Inferior parietal cortex (tissue), 1 donor: ENCODE measurements around the gene DNAJC18.

Source experiments
- DNase-seq: peaks from one replicate; pipeline ENCODE4 v3.0.0-alpha.2; 2016; ENCODE audit errors: extremely low spot score

DNAJC18 gene

DNA sequence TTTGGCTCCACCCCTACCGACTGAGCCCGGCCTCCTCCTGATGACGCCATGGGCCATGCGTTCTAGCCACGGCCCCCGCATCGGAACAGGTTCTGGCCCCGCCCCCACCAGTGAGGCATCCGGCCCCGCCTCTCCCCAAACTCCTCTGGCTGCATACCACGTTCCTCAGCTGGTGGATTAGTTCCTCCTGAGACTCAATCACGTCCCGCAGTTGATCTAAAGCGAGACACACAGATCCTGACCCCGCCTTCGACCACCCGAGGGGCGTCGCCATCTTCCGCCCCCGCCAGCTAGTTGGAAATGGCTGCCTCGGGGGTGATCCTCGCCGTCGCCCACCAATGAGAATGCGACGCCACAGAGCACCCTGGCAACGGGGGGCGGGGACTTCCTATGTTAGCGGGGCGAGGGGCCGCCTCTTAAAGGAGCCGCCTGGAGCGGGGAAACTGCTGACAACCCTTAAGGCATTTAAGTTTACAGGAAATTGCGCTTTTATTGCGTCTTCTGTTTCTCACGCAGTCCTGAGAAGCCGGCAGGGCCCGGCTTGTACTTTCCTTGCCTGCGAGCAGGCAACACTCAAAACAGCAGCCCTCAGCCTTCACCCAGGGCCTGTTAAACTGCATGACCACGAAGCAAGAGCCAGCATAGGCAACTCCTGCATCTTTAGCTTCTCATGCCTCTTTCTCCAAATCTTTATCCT, 35.4 kb downstream of the DNAJC18 start, which contains the start of gene SPATA24:
Gene SPATA24 (minus strand): TSS at position 303 of the 697 bp plus-strand sequence. CDS start 29 bp downstream, at position 274.
- DNase-seq: peak; percentile 98

DNA sequence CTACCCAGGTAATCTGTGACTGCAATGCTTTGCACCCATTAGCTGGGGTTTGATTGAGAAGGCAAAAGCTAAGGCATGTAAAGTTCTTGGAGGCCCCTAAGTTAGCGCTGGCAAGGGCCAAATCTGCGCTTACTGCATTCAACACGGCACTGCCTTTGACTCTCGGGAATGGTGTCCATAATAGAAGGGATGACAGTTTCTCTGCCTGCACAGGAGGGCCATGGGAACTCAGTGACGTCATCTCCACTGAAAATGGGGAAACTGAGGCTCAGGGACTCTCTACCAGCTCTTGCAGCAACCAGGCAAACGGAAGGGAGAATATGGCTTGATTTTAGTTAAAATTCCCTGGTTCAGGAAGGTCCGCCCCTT, 35.9 kb downstream of the DNAJC18 start:
- no peak for DNase-seq

DNA sequence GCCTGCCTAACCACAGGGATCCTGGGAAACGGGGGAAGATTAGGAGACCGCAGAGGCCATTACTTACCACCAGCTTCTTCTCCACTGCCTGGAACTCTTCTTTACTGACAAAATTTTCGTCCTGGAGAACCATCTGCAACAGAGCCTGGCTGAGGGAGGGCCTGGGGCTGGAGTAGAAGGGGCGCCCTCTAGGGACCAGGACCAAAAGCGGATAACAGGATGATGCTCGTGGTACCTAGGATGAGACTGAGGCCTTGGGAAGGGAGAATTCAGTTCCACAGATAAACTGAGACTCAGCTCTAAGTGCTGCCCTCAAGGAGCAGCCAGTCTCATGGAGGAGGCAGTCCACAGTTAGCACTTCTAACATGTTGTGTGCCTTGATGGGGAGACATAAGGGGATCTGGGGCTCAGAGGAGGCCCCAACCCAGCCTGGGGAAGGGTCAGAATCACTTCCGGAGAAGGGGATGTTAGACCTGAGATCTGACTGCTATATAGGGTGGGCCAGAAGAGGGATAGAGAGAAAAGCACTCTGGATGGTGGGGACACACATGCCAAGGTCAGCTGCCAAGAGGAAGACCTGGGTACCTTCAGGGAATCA, 36.7 kb downstream of the DNAJC18 start:
- no peak for DNase-seq

DNA sequence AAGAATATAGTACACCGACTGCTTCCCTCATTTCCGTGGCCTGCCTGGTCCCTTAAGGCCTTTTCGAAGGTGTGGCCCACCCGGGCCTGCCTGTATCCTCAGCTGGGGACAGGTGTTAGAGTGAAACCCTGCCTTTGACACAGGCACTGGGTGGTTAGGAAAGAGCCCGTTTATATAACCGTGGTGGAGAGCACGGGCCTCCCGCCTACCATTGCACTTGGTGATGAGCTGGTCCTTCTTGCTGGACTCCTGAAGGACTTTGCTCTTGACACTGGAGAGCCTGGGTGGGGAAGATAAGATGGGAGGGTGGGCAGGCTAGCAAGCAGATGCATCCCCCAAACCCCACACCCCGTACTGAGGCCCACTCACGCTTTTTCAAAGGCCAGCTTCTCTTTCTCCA, 37.8 kb downstream of the DNAJC18 start:
- no peak for DNase-seq

DNA sequence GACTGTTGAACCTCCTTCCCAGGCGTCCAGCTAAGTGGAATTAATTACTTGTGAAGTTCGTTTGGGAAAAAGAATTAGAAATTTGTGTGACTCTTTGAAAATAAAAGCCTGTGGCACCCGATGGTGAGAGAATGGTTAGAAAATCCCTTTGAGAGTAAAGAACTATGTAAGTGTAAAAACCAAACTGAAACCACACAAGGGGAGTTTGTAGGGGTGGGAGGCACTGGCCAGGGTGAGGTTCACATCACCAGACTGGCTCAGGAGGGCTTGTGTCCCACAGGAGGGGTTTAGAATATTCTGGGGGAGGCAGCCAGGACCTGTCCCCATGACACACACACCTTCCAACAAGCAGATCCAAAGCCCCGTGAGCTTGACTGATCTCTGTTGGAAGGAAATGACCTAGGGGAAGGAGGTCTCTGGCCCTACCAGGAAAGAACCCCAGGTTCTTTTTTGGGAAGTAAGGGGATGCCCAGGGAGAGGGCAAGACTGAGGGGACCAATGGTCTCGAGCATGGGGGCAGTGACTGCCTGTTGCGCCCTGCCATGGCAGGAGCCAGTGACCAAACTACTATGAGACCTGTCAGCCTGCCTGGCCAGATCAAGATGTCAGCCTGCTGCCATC, 39.7 kb downstream of the DNAJC18 start:
- DNase-seq: no peak

DNA sequence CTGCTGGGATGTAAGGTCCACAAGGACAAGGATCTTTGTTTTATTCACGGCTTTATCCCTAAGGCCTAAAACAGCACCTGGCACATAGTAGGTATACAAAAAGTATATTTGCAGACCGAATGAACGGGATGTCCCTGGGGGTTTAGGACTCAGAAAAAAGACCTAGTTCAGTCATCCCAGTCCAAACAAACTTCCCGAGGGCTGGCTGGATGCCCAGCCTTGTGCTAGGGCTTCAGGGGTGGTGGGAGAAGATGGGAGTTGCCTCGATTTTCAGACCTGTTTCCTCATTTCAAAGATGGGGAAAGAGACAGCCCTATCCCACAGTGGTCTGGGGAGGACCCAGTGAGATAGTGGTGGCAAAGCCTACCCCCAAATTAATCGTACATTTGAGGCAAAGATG, 41.4 kb downstream of the DNAJC18 start:
- DNase-seq: no peak

DNA sequence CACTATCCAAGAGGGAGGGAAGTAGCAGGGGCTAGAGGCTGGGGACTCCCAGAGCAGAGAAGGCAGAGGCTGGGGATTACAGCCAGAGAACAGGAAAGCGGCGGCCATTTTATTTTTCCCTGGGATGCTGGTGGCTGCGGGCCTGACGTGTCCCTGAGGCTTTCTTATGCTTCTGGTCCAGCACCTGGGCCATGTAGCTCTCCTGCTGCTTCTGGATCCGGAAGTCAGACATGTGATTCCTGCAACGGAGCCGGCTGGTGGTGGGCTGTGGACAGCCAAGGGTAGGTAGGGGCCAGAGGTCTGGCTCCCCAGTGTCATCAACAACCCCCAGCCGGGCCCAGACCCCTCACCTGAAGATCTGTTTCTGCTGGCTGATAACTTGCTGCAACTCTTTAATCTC, 42.6 kb downstream of the DNAJC18 start:
- no peak for DNase-seq

DNA sequence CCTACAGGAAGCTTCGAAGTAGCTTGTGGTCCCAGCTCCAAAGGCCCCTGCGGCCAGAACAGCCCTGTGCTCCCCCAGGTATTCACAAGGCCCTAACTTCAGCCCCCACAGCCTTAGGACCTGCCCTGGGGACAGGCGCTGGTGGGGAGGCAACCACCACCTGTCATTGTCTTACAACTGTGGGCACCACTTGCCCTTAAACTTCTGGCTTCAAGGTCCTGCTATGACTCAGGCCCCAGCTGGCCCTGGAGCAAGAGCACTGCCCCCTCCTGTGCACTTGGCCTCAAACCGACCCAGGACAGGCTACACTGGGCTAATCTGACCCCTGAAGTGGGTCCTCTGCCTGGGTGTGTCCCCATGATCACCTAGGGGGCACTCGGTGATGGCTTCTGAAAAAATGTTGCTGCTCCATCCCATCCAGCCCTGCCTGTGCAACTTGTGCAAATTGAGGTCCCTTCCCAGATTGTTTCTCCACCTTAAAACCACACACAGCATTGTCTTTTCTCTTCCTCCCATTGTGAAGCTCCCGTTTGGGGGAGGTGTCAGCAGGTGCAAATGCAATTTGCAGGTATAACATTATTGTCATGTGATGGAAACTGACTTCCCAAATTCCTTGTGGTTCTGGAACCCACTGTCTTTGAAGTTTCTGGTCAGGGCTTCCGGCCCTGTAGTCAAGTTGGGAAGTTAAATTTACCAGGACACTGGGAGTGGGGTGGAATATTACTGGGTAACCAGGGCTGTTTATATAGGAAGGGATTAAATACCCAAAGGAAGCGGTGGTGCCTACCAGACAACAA, 43.3 kb downstream of the DNAJC18 start:
- no peak for DNase-seq

DNA sequence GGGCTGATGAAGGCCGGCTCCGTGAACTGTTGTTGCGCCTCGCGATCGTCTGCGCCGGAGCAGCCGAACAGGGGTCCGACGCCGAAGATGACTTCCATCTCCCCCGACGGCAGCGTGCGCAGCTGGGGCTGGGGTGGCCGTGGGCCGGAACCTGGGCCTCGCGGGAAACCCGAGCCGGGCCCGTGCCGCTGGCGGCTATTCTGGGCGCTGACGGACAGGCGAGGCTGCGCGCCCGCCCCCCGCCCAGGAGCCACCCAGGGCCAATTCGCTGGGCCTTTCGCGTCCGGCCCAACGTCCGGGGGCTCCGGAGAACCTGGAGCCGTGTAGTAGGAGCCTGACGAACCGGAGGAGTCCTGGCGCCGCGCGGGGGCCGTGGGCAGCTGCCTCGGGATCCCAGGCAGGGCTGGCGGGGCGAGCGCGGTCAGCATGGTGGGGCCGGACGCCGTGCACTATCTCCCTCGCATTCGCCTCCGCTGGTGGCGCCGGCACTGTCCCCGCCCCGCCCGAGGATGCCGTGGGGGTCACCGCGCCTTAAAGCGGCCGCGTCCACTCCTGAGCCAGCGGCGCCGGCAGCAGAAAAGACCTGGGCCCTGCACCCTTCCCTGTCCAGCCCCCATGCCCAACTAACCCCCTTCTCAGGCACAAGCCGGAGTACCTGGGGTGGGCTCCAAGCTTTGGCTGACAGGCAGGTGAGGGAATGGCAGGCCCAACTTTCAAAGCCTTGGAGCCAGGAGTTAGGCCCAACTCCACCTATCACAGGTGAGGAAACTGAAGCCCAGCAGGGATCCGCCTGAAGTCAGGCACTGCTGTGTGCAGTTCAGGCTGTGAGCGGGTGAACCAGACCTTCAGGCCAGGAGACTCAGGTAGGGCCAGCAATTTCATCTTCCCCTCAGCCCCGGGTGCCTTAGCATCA, 44.4 kb downstream of the DNAJC18 start, which contains the start of gene PROB1:
Gene PROB1 (minus strand): TSS at position 451 of the 913 bp plus-strand sequence. CDS start 23 bp downstream, at position 428.
- DNase-seq: no peak

DNA sequence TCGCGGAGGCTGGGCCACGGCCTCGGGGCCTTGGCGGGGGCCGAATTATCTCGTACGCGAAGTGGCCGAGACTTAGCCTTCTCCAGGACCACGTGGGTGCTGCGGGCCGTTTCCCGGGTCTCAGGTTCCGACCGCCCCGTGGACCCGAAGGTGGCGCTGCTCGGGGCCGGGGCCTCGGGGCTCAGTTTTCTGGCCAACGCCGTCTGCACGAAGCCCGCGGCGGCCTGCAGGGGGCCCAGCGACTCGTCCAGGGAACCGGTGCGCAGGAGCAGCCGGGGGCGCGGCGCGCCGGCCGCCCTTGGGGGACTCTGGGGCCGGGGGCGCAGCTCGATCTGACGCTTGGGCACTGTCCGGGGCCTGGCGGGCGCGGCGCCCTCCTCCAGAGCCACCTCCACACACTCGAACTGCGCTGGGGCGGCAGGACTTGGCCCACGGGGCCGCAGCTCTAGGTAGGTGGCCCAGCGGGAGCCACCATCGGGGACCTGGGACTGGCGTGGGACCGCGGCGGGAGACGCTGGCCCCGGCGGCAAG, 45.1 kb downstream of the DNAJC18 start:
- DNase-seq: no peak

DNA sequence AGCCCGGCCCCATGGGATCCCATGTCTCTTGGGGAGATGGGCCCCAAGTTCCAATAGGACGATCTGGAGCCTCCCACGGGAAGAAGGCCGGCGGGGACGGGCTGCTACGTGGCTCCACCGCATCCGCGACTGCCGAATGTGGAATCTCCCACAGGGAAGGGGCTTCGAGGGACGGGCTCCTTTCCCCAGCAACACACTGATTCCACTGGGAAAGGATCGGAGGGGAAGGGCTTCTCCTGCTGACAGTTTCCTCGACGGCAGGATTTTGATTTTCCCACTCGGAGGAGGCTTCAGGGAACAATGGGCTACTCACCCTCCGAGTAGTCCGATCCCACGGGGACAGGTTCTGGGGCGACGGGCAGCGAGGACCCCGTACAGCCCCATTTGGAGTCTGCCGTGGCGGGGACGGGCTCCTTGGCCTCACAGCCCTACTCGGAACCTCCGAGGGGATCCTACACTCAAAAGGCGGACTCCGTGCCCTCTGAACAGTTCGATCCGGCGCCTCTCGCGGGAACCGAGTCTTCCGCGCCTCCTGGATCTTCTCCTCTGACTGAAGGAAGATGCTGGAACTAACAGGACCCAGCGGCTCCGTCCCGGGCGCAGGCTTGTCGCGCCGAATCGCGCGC, 45.7 kb downstream of the DNAJC18 start:
- DNase-seq: no peak

DNA sequence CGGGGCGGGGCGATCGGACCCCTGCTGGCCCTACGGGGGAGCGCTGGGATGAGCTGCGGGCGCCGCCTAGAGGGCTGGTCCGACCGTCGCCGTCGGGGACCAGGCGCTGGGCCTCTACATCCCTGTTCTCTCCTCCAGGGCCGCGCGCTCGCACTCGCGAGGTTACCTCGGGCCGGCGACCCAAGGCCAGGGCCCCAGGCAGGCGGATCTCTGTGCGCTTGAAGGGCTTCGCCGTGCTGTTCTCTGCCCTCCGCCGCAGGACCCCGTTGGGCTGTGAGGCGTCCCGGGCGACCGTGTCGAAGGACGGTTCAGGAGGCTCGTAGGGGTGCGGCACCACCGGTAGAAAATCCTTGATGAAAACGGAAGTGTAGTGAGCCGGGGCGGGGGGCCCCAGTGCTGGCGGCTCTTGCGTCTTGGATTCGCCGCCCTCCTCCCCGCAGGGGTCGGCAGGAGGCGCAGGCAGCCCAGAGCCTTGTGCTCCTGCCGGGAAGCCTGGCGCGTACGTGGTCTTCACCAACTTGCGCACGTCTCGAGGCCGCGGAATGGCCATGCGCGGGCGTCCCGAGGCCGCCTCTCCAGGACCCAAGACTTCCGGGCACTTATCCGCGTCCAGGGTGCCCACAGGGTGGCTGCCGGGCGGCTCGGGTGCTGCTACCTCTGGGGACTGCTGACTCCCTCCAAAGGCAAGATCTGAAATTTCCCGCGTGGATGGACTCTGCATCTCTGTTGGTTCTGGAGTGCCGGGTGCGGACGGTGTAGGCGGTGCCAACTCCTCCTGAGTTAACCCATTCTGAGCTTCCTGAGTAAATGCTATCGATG, 46.4 kb downstream of the DNAJC18 start:
- DNase-seq: no peak

DNA sequence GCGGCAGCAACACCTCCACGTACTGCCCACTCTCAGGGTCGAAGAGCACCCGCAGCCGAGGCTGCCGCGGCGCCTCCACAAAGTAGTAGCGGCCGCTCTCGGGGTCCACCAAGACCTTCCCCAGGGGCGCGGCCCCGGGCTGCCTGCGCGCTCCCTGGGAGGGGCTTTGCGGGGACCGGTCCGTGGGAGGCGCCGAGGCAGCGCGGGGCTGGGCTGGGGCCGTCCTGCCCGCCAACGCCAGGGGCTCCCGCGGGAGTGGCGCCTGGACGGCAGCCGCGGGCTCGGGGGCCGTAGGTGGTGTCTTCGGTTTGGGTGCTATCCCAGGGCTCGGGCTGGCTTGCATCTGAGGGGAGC, 47.0 kb downstream of the DNAJC18 start:
- DNase-seq: no peak

DNA sequence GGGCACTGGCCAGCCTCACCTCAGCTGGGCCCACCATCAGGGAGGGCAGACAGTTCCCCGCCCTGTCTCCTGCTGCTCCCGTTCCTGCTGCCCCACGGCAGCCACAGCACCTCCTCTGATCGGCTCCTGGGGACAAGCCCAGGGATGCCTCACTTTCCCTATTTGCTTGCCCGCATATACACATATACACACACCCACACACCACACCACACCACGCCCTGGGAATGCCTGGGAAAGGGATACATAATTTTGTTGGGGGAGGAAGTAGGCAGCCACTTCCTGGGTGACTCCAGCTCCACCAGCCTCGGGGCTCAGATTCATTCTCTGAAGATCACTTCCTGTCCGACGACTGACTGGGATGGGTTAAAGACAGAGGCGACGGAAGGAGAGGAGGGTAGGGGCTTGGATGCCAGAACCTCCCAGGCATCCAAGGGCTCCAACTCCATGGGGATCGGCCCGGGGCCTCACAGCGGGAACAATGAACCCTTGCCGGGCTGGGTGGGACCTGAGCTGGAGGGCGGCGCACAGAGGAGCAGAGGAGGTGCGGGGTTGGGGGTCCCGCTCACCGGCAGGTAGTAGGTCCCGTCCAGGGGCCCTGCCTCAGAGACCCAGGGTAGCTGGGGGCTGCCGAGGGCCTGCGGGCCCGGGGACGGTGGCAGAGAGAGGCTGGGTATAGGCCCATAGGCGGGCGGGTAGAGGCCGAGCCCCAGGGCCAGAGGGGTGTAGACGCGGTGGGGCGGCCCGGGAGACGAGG, 47.6 kb downstream of the DNAJC18 start:
- no peak for DNase-seq

DNA sequence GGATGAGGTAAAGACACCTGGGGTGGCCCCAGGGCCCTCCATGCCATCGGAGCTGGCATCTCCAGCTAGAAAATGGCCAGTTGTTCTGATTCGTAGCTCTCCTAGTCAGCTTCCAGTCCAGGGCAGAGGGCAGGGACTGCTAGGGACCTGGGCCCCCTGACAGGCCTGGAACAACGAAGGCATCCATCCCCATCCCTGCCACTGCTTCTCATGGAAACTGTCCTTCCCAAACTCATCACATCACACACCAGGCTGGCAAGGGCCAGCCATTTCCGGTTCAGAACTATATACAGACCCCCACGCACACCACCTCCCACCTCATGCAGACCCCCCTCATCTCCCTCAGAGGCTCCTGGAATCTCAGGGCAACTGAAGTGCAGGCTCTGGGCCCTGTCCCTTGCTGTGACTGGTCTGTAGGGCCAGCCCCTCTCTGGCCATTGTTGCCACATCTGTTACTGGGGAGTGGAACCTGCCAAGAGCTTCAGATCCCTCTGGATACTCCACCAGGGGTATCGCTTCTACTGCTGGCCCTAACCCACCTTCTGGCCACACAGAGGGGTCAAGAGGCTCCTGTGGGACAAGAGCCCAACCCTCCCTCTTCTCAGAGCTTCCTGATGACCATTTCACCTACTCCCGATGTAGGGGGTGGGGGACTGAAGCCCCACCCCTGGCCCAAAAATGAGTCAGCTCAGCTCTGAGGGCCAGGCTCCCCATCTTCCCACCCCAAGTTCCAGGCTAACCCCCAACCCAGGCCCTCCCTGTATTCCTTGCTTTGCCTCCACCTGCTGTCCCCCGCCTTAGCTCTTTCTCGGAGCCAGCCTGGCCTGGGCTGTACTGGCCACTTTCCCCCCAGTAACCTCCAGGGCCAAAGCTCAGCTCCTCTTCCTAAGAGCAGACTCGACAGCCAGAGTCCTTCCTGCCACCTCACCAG, 48.4 kb downstream of the DNAJC18 start:
- no peak for DNase-seq

DNA sequence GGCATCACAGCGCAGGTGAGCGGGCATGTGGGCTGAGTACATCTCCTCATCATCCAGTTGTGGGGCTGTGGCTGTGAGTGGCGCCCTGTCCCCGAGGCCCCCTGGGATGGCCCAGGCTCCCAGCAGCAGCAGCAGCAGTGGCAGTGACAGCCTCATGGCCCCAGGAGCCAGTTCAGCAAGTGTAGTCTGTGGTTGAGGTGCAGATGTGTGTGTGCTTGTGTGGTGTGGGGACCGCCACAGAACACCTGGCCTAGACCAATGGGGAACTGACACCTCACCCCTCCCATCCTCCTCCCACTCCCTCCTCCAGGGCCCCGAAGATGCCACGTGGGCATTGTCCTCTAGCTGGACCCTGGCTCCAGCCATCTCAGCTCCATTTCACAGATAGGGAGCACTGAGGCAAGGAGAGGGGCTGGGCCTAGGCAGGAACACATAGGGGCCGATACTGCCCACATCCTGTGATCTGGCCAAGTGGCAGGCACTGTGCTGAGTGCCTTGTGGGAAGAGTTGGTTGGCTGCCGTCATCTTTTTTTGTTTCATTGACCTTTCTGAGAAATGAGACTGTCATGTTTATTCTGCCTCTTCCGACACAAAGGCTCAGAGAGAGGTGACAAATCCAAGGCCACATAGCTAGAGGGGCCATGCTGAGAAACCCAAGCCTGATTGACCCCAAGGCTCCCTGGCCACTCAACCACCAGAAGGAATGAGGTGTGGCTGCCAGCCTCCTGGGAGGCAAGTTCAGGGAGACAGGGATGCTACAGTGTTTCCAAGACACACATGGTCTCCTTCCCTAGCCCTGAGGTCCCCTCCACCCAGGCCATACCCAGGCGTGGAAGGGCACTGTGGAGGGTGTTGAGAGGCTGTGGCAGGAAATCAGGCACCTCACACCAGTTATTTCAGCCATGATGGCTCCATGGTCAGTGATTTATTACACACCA, 49.4 kb downstream of the DNAJC18 start, which contains the start of gene MZB1:
Gene MZB1 (minus strand): TSS at position 213 of the 938 bp plus-strand sequence. CDS start 57 bp downstream, at position 156.
- DNase-seq: no peak
